ENCODE results near the gene UNK.

DNA sequence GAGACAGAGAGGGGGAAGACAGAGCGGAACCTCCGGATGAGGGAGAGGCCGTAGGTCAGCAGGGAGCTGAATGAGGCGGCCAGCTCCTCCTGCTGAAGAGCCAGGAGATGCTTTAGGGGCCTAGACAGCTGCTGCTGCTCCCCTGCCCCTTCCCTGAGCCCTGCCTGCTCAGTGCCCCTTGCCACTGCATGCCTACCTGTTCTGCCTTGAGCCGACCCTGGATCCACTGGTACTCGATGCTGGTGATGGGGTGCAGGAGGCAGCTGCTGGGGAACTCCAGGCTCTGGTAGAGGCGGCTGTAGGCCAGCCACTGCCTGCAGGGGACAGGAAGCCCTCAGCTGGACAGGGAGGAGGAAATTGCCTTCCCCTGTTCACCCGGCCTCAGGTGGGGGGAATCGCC is 52.0 kb downstream of the UNK start:
- TF ChIP-seq, protein P1, sequence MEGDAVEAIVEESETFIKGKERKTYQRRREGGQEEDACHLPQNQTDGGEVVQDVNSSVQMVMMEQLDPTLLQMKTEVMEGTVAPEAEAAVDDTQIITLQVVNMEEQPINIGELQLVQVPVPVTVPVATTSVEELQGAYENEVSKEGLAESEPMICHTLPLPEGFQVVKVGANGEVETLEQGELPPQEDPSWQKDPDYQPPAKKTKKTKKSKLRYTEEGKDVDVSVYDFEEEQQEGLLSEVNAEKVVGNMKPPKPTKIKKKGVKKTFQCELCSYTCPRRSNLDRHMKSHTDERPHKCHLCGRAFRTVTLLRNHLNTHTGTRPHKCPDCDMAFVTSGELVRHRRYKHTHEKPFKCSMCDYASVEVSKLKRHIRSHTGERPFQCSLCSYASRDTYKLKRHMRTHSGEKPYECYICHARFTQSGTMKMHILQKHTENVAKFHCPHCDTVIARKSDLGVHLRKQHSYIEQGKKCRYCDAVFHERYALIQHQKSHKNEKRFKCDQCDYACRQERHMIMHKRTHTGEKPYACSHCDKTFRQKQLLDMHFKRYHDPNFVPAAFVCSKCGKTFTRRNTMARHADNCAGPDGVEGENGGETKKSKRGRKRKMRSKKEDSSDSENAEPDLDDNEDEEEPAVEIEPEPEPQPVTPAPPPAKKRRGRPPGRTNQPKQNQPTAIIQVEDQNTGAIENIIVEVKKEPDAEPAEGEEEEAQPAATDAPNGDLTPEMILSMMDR (IDR thresholded peaks at IDR 0.05; ENCODE audit: low read depth, low read length, poor library complexity, severe bottlenecking), result no peak
- no peak for TF ChIP-seq EZH2phosphoT487 (IDR thresholded peaks at IDR 0.05; ENCODE audit: borderline replicate concordance, low read length)

Measured in DOHH2 (cell line).